Endodermal cell (in vitro differentiated cells): ENCODE data around the gene FHDC1. TPM values are rescaled to one million over a fixed set of nuclear protein-coding genes. Genes with fewer than 3 reads are reported as not detected.

ENCODE experiments used
- DNase-seq: peaks from one replicate; pipeline ENCODE4 v3.0.0-alpha.2; 2017
- H3K27ac ChIP-seq: 2 replicates; pipeline ENCODE4 v1.5.1; 2013; ENCODE audit warnings: mild to moderate bottlenecking, low read depth, low read length, moderate library complexity
- H3K27me3 ChIP-seq: 2 replicates; pipeline ENCODE4 v1.6.1; 2013; ENCODE audit warnings: mild to moderate bottlenecking, low read length, moderate library complexity; ENCODE audit not compliant: insufficient read depth, control insufficient read depth, poor library complexity, severe bottlenecking
- H3K36me3 ChIP-seq: 2 replicates; pipeline ENCODE4 v1.7.0; 2013; ENCODE audit warnings: mild to moderate bottlenecking, low read length, moderate library complexity; ENCODE audit not compliant: control insufficient read depth, insufficient read depth
- H3K4me1 ChIP-seq: one replicate; pipeline ENCODE4 v1.7.0; 2013; ENCODE audit warnings: low read length; ENCODE audit not compliant: control insufficient read depth, insufficient read depth
- H3K4me3 ChIP-seq: 2 replicates; pipeline ENCODE4 v1.5.1; 2013; ENCODE audit warnings: mild to moderate bottlenecking, low read length, moderate library complexity
- H3K9ac ChIP-seq: 2 replicates; pipeline ENCODE4 v1.6.1; 2013; ENCODE audit warnings: mild to moderate bottlenecking, low read length, moderate library complexity; ENCODE audit not compliant: poor library complexity, severe bottlenecking; ENCODE audit errors: extremely low read depth
- H3K9me3 ChIP-seq: 2 replicates; pipeline ENCODE4 v1.6.1; 2013; ENCODE audit warnings: mild to moderate bottlenecking, low read length, moderate library complexity; ENCODE audit not compliant: control insufficient read depth
- H3K27ac Mint-ChIP-seq: 2 replicates; pipeline ENCODE4 v1.8.0; 2020; ENCODE audit warnings: mixed read lengths
- H3K27me3 Mint-ChIP-seq: 2 replicates; pipeline ENCODE4 v1.8.0; 2021; ENCODE audit warnings: mild to moderate bottlenecking, mixed read lengths; ENCODE audit not compliant: insufficient read depth
- H3K36me3 Mint-ChIP-seq: 2 replicates; pipeline ENCODE4 v1.8.0; 2020; ENCODE audit warnings: low read depth, mixed read lengths
- H3K4me1 Mint-ChIP-seq: 2 replicates; pipeline ENCODE4 v1.8.0; 2020; ENCODE audit warnings: mixed read lengths
- H3K4me3 Mint-ChIP-seq: 2 replicates; pipeline ENCODE4 v1.8.0; 2020; ENCODE audit warnings: mild to moderate bottlenecking, moderate library complexity, mixed read lengths
- H3K9me3 Mint-ChIP-seq: 2 replicates; pipeline ENCODE4 v1.8.0; 2020; ENCODE audit warnings: mild to moderate bottlenecking, mixed read lengths
- WGBS, 2 experiments: methylation state at CpG; one replicate each; pipeline versions ENCODE4 v1.1.5 to v1.1.7; 2013; ENCODE audit warnings: missing lambda C conversion rate in 2 of 2, mixed read lengths in 1 of 2; ENCODE audit not compliant: insufficient coverage in 1 of 2, insufficient read length in 1 of 2; 5-methylcytosine and 5-hydroxymethylcytosine counted together
- total RNA-seq, 2 donors: library from RNA; stranded (reverse); fragmentation: NEBNext Ultra II Directional in 1 of 2; extraction: Animal tissue kit (Norgen Biotek cat#: 25700) in 1 of 2; gene quantifications; 2 replicates in 1 of 2; 3 replicates in 1 of 2; pipeline ENCODE4 v1.2.1, GENCODE V29; 2021
- TF ChIP-seq, protein P1 (sequence below): fragments of 200-600 bp; sonication (generic); conservative IDR thresholded peaks from 2 replicates; pipeline ENCODE4 v1.5.0; 2021; ENCODE audit warnings: antibody characterized with exemption, mild to moderate bottlenecking

Gene FHDC1
- total RNA-seq, 2 donors from 2014 or later, result 2.5 to 7.9 TPM

DNA sequence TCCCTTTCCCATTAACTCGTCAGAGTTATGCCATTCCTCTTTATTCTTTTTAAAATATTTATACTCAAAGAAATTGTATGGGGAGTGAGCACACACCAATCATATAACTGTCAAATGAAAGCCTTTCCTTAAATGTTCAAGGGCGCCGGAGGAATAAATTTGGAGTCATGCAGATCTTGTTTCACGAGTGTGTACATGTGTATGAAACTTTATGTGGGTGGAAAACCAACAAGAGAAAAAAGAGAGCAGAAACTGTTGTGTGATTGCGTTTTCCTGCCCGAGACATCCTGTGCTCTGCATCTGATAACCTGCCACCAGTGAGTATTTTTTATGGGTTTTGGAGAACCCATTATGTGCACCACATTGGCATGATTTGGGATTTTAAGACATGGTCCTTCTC, 88.3 kb downstream of the FHDC1 start:
- Mint-ChIP-seq H3K36me3 (no peaks in the 10 kb centered on the region), H3K27me3 (no peaks in the 10 kb centered on the region), H3K9me3 (peaks cover 14% of the 10 kb centered on the region), H3K4me3 (no peak overlapping the region), H3K27ac (no peak overlapping the region), H3K4me1 (peaks cover 3% of the 10 kb centered on the region)
- TF ChIP-seq, protein P1, sequence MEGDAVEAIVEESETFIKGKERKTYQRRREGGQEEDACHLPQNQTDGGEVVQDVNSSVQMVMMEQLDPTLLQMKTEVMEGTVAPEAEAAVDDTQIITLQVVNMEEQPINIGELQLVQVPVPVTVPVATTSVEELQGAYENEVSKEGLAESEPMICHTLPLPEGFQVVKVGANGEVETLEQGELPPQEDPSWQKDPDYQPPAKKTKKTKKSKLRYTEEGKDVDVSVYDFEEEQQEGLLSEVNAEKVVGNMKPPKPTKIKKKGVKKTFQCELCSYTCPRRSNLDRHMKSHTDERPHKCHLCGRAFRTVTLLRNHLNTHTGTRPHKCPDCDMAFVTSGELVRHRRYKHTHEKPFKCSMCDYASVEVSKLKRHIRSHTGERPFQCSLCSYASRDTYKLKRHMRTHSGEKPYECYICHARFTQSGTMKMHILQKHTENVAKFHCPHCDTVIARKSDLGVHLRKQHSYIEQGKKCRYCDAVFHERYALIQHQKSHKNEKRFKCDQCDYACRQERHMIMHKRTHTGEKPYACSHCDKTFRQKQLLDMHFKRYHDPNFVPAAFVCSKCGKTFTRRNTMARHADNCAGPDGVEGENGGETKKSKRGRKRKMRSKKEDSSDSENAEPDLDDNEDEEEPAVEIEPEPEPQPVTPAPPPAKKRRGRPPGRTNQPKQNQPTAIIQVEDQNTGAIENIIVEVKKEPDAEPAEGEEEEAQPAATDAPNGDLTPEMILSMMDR, result no peak
- H3K4me1 ChIP-seq, result no peaks in the 10 kb centered on the region
- H3K27ac ChIP-seq, result no peak overlapping the region
- H3K9ac ChIP-seq, result no peak overlapping the region
- no peaks in the 10 kb centered on the region for H3K27me3 ChIP-seq
- no peak overlapping the region for H3K4me3 ChIP-seq
- peaks cover 19% of the 10 kb centered on the region for H3K9me3 ChIP-seq
- no peaks in the 10 kb centered on the region for H3K36me3 ChIP-seq
- WGBS, 2 experiments, result 88% methylated on average over 5 to 6 of the region's 6 CpGs
- no peak for DNase-seq

DNA sequence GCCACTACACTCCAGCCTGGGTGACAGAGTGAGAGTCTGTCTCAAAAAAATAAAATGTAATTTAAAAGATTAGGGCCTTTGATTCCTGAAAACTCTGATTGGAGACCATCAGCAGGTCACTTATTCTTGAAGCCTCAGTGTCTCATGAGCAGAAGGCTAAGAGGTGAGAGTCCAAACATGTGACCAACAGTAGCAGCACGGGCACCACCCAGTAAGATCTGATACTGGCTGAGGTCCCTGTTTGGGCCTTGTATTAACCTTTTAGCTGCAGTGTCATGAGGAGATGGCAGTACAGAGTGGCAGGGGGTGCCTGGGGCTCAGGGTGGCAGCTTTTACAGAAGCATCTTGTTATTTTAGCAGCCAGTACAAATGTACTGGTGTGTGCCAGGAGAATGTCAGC, 89.3 kb downstream of the FHDC1 start:
- Histone ChIP-seq H3K4me3 (no peak overlapping the region), H3K36me3 (no peaks in the 10 kb centered on the region), H3K9me3 (peaks cover 24% of the 10 kb centered on the region), H3K9ac (no peak overlapping the region), H3K27ac (no peak overlapping the region), H3K27me3 (no peaks in the 10 kb centered on the region), H3K4me1 (no peaks in the 10 kb centered on the region)
- no peak for DNase-seq
- no peak overlapping the region for H3K4me3 Mint-ChIP-seq
- H3K9me3 Mint-ChIP-seq, result peaks cover 23% of the 10 kb centered on the region
- WGBS, 2 experiments, result 89 to 93% methylated on average over 1 of the region's 1 CpG
- TF ChIP-seq, protein P1, result no peak
- H3K36me3 Mint-ChIP-seq, result no peaks in the 10 kb centered on the region
- H3K4me1 Mint-ChIP-seq, result peaks cover 3% of the 10 kb centered on the region
- H3K27me3 Mint-ChIP-seq, result no peaks in the 10 kb centered on the region
- H3K27ac Mint-ChIP-seq, result no peak overlapping the region

GRCh38 chr4:153026591-153027346, 90.6 kb downstream of the FHDC1 start:
- WGBS, 2 experiments, result 73 to 79% methylated on average over 7 to 10 of the region's 10 CpGs
- Histone ChIP-seq H3K9ac (no peak overlapping the region), H3K27ac (no peak overlapping the region), H3K9me3 (peaks cover 30% of the 10 kb centered on the region), H3K27me3 (no peaks in the 10 kb centered on the region), H3K4me3 (no peak overlapping the region), H3K4me1 (no peaks in the 10 kb centered on the region), H3K36me3 (no peaks in the 10 kb centered on the region)
- no peak overlapping the region for H3K27ac Mint-ChIP-seq
- TF ChIP-seq, protein P1, result no peak
- H3K9me3 Mint-ChIP-seq, result peaks cover 30% of the 10 kb centered on the region
- H3K4me1 Mint-ChIP-seq, result peaks cover 3% of the 10 kb centered on the region
- H3K36me3 Mint-ChIP-seq, result no peaks in the 10 kb centered on the region
- DNase-seq, result no peak
- no peaks in the 10 kb centered on the region for H3K27me3 Mint-ChIP-seq
- H3K4me3 Mint-ChIP-seq, result no peak overlapping the region
